LNCAP (cell line): ENCODE measurements around the gene LRRD1.

ENCODE experiments used
- TF ChIP-seq, protein P1 (sequence below): fragments of 450-650 bp; IDR thresholded peaks from 2 replicates; pipeline ENCODE4 v1.5.1; 2017; ENCODE audit warnings: mild to moderate bottlenecking

LRRD1 gene

DNA sequence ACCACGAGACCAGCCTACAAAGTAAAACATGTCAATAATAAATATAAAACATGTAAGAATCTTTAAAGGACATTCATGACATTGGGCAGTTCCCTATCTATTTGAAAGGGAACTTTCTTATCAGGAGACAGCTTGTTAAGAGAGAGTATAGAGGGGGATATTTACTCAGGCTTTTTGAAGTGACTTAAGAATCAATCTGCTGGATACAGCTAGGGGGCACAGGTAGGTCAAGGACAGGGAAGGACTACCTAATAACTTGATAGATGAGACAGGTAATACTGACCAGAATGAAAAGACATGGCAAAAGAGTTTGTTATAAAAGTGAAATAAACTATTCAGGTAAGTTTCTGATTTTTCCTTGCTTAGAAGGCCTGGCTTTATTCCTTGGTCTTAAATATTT lies 21.8 kb upstream of the LRRD1 start:
- TF ChIP-seq, protein P1, sequence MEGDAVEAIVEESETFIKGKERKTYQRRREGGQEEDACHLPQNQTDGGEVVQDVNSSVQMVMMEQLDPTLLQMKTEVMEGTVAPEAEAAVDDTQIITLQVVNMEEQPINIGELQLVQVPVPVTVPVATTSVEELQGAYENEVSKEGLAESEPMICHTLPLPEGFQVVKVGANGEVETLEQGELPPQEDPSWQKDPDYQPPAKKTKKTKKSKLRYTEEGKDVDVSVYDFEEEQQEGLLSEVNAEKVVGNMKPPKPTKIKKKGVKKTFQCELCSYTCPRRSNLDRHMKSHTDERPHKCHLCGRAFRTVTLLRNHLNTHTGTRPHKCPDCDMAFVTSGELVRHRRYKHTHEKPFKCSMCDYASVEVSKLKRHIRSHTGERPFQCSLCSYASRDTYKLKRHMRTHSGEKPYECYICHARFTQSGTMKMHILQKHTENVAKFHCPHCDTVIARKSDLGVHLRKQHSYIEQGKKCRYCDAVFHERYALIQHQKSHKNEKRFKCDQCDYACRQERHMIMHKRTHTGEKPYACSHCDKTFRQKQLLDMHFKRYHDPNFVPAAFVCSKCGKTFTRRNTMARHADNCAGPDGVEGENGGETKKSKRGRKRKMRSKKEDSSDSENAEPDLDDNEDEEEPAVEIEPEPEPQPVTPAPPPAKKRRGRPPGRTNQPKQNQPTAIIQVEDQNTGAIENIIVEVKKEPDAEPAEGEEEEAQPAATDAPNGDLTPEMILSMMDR = no peak; the same call in 1 of the 2 replicates

- TF ChIP-seq, protein P1 = no peak
These were observed 13.4 kb upstream of the LRRD1 start for GRCh38 chr7:92192326-92192725.

DNA sequence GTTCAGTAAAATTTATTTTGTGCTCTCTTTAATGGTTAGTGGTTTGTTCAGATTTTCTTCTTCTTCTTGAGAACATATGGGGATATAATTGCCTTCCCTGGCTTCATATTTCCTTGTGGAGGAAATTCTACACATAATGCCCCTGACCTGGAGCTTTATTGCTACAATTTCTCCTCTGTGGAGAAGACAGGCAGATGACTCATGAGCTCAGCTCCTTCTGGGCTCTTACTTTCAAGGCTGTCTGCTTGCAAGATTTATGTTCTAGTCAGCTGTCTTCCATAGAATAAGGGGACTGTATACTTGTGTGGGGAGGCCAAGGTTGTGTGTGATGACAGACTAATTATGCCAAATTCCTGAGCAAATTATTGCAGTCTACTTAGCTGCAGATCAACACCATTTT lies 1.6 kb downstream of the LRRD1 start:
- TF ChIP-seq, protein P1 = no peak

GRCh38 chr7:92161271-92161670 lies 17.7 kb downstream of the LRRD1 start:
- TF ChIP-seq, protein P1 = no peak

DNA sequence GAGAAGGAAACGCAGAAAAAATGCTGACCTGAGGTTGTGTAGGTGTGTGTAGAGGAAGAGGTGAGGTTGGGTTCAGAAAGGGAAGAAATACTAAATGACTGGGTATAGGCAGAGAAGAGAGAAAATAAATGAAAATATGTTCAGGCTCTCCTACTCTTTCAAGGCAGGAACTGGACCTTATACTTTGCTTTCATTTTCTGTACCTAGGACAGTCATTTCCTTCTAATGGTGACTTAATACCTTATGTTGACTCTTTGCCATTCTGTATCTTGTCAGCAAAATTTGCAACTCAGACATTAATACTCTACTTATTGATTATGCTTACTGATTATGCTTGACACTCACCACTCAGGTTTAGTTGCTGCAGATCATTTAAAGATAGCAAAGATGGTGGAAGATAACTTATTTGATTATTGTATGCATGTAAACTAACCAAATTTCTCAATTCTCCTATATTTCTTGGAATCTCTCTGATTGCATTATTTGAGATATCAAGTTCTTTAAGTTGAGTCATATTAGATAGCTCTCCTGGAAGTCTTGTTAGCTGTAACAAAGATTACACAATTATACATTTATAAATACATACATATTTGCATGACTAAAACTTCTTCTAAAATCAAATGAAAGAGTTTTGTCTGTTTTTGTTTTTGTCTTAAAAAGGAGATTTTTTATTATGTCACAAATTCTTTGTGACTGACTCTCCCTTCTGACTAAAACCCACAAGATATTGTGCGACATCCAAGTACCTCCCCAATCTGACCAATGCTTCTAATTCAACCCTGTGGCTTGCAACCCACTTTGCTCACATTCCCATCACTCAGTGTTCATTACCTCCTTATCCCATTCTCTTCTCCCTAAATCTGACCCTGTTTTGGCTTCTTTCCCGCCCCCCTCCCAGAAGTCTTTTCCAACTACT lies 20.0 kb downstream of the LRRD1 start:
- TF ChIP-seq, protein P1 = no peak

- TF ChIP-seq, protein P1 = no peak
These were observed 22.0 kb downstream of the LRRD1 start for GRCh38 chr7:92156990-92157389.

GRCh38 chr7:92155108-92155739 lies 23.7 kb downstream of the LRRD1 start:
- TF ChIP-seq, protein P1 = no peak
